ENCODE data around the gene SLC44A4.

Gene SLC44A4

GRCh38 chr6:31901415-31901952 is 22.7 kb upstream of the SLC44A4 start:
- DNase-seq (ENCODE audit: low spot score) = peak; percentile 60

- peak; percentile 31 for DNase-seq (ENCODE audit: low spot score)
These were observed 22.2 kb upstream of the SLC44A4 start for GRCh38 chr6:31900917-31901414.

GRCh38 chr6:31899882-31900722 is 21.3 kb upstream of the SLC44A4 start:
- no peak for DNase-seq (ENCODE audit: low spot score)

GRCh38 chr6:31899215-31899614 is 20.4 kb upstream of the SLC44A4 start:
- no peak for DNase-seq (ENCODE audit: low spot score)

GRCh38 chr6:31898383-31899011 is 19.7 kb upstream of the SLC44A4 start:
- DNase-seq (ENCODE audit: low spot score) = peak; percentile 62

- peak; percentile 94 for DNase-seq (ENCODE audit: low spot score)
These were observed 19.0 kb upstream of the SLC44A4 start, which contains the start of gene EHMT2 for GRCh38 chr6:31897612-31898382. Gene EHMT2, minus strand, starts transcription at chr6:31897698. Its CDS starts 21 bp downstream, at chr6:31897677.

- DNase-seq (ENCODE audit: low spot score) = no peak
These were observed 18.2 kb upstream of the SLC44A4 start for GRCh38 chr6:31896856-31897611.

- no peak for DNase-seq (ENCODE audit: low spot score)
These were observed 17.7 kb upstream of the SLC44A4 start for GRCh38 chr6:31896493-31896855.

- no peak for DNase-seq (ENCODE audit: low spot score)
These were observed 14.0 kb upstream of the SLC44A4 start for GRCh38 chr6:31892821-31893220.

- DNase-seq (ENCODE audit: low spot score) = no peak
These were observed 10.7 kb upstream of the SLC44A4 start for GRCh38 chr6:31889331-31889972.

- DNase-seq (ENCODE audit: low spot score) = no peak
These were observed 9.8 kb upstream of the SLC44A4 start for GRCh38 chr6:31888276-31889258.

- no peak for DNase-seq (ENCODE audit: low spot score)
These were observed 8.6 kb upstream of the SLC44A4 start for GRCh38 chr6:31887173-31888007.

GRCh38 chr6:31886541-31886991 is 7.8 kb upstream of the SLC44A4 start:
- DNase-seq (ENCODE audit: low spot score) = no peak

GRCh38 chr6:31884528-31885035 is 5.8 kb upstream of the SLC44A4 start:
- no peak for DNase-seq (ENCODE audit: low spot score)

- DNase-seq (ENCODE audit: low spot score) = no peak
These were observed 4.9 kb upstream of the SLC44A4 start for GRCh38 chr6:31883676-31884075.

- no peak for DNase-seq (ENCODE audit: low spot score)
These were observed 3.5 kb upstream of the SLC44A4 start for GRCh38 chr6:31882344-31882743.

- no peak for DNase-seq (ENCODE audit: low spot score)
These were observed 2.5 kb upstream of the SLC44A4 start for GRCh38 chr6:31881136-31881859.

- no peak for DNase-seq (ENCODE audit: low spot score)
These were observed 1.8 kb upstream of the SLC44A4 start for GRCh38 chr6:31880616-31881015.
